Measurements from ENCODE around the gene PRM3. TPM values are rescaled to one million over a fixed set of nuclear protein-coding genes. Genes with fewer than 3 reads are reported as not detected.

PRM3 gene
- polyA plus RNA-seq, 3 donors from 2014 or later: not detected

- DNase-seq: no peak
- H3K4me1 Mint-ChIP-seq: peaks cover 19 to 20% of the 10 kb centered on the region in 2 donors
- H3K4me3 Mint-ChIP-seq: no peak overlapping the region
- H3K27me3 Mint-ChIP-seq (ENCODE audit: low read depth in 3 of 3): peaks cover 2 to 4% (median 4%) of the 10 kb centered on the region in 3 donors
- H3K27ac Mint-ChIP-seq: peak overlapping the region in 1 of 6 donors; percentile 65
- H3K9me3 Mint-ChIP-seq: no peaks in the 10 kb centered on the region
- H3K36me3 Mint-ChIP-seq: peaks cover 0 to 4% (median 0%) of the 10 kb centered on the region in 3 donors
These were observed 28.1 kb downstream of the PRM3 start for GRCh38 chr16:11245222-11245737.

GRCh38 chr16:11242658-11243057, 30.8 kb downstream of the PRM3 start:
- H3K9me3 Mint-ChIP-seq: no peaks in the 10 kb centered on the region
- peaks cover 33% of the 10 kb centered on the region in 2 donors for H3K4me1 Mint-ChIP-seq
- no peak for DNase-seq
- H3K4me3 Mint-ChIP-seq: no peak overlapping the region
- H3K27ac Mint-ChIP-seq: no peak overlapping the region
- peaks cover 0 to 7% (median 2%) of the 10 kb centered on the region in 3 donors for H3K27me3 Mint-ChIP-seq (ENCODE audit: low read depth in 3 of 3)
- H3K36me3 Mint-ChIP-seq: no peaks in the 10 kb centered on the region

- no peaks in the 10 kb centered on the region for H3K9me3 Mint-ChIP-seq
- peaks cover 41 to 44% of the 10 kb centered on the region in 2 donors for H3K4me1 Mint-ChIP-seq
- peaks cover 0 to 7% (median 2%) of the 10 kb centered on the region in 3 donors for H3K27me3 Mint-ChIP-seq (ENCODE audit: low read depth in 3 of 3)
- no peak overlapping the region for H3K4me3 Mint-ChIP-seq
- no peak for DNase-seq
- no peak overlapping the region for H3K27ac Mint-ChIP-seq
- H3K36me3 Mint-ChIP-seq: no peaks in the 10 kb centered on the region
These were observed 31.8 kb downstream of the PRM3 start for GRCh38 chr16:11241480-11242204.

- H3K36me3 Mint-ChIP-seq: no peaks in the 10 kb centered on the region
- peaks cover 38 to 43% of the 10 kb centered on the region in 2 donors for H3K4me1 Mint-ChIP-seq
- DNase-seq: no peak
- H3K4me3 Mint-ChIP-seq: peak overlapping the region in 1 of 5 donors; percentile 26
- H3K27me3 Mint-ChIP-seq (ENCODE audit: low read depth in 3 of 3): peaks cover 0 to 8% (median 2%) of the 10 kb centered on the region in 3 donors
- peak overlapping the region in 2 of 6 donors; percentile 15 to 25 for H3K27ac Mint-ChIP-seq
- H3K9me3 Mint-ChIP-seq: no peaks in the 10 kb centered on the region
These were observed 32.6 kb downstream of the PRM3 start for GRCh38 chr16:11240636-11241473.

- peaks cover 39 to 43% of the 10 kb centered on the region in 2 donors for H3K4me1 Mint-ChIP-seq
These were observed 33.5 kb downstream of the PRM3 start for GRCh38 chr16:11239644-11240632.

GRCh38 chr16:11238272-11239202, 34.9 kb downstream of the PRM3 start:
- H3K4me1 Mint-ChIP-seq: peaks cover 51 to 57% of the 10 kb centered on the region in 2 donors
- H3K4me3 Mint-ChIP-seq: peak overlapping the region; percentile 30 to 67 (median 46)
- no peaks in the 10 kb centered on the region for H3K36me3 Mint-ChIP-seq
- H3K27ac Mint-ChIP-seq: peak overlapping the region in 4 of 6 donors; percentile 23 to 66 (median 44)
- H3K9me3 Mint-ChIP-seq: no peaks in the 10 kb centered on the region
- H3K27me3 Mint-ChIP-seq (ENCODE audit: low read depth in 3 of 3): peaks cover 0 to 6% (median 2%) of the 10 kb centered on the region in 3 donors
- DNase-seq: no peak

More at GRCh38 chr16:11239644-11240632, 33.5 kb downstream of the PRM3 start:
- Mint-ChIP-seq H3K27ac (peak overlapping the region in 3 of 6 donors; percentile 15 to 40 (median 25)), H3K4me3 (peak overlapping the region in 1 of 5 donors; percentile 26), H3K36me3 (no peaks in the 10 kb centered on the region), H3K27me3 (ENCODE audit: low read depth in 3 of 3) (peaks cover 0 to 7% (median 2%) of the 10 kb centered on the region in 3 donors), H3K9me3 (no peaks in the 10 kb centered on the region)
- DNase-seq: no peak

GRCh38 chr16:11236461-11237254, 36.8 kb downstream of the PRM3 start:
- no peaks in the 10 kb centered on the region for H3K9me3 Mint-ChIP-seq
- peaks cover 1 to 9% (median 2%) of the 10 kb centered on the region in 3 donors for H3K27me3 Mint-ChIP-seq (ENCODE audit: low read depth in 3 of 3)
- H3K4me3 Mint-ChIP-seq: peak overlapping the region in 2 of 5 donors; percentile 19 to 40
- H3K27ac Mint-ChIP-seq: peak overlapping the region in 3 of 6 donors; percentile 31 to 54 (median 52)
- DNase-seq: no peak
- peaks cover 68 to 75% of the 10 kb centered on the region in 2 donors for H3K4me1 Mint-ChIP-seq
- no peaks in the 10 kb centered on the region for H3K36me3 Mint-ChIP-seq

- H3K4me3 Mint-ChIP-seq: peak overlapping the region in 4 of 5 donors; percentile 29 to 67 (median 50)
- peaks cover 74 to 80% of the 10 kb centered on the region in 2 donors for H3K4me1 Mint-ChIP-seq
- no peaks in the 10 kb centered on the region for H3K9me3 Mint-ChIP-seq
- H3K36me3 Mint-ChIP-seq: no peaks in the 10 kb centered on the region
- peak overlapping the region; percentile 31 to 90 (median 84) for H3K27ac Mint-ChIP-seq
- DNase-seq: no peak
- H3K27me3 Mint-ChIP-seq (ENCODE audit: low read depth in 3 of 3): peaks cover 0 to 9% (median 2%) of the 10 kb centered on the region in 3 donors
These were observed 37.8 kb downstream of the PRM3 start for GRCh38 chr16:11235703-11235991.

- no peaks in the 10 kb centered on the region for H3K9me3 Mint-ChIP-seq
These were observed 38.3 kb downstream of the PRM3 start for GRCh38 chr16:11234884-11235702.

GRCh38 chr16:11233727-11234376, 39.6 kb downstream of the PRM3 start:
- Mint-ChIP-seq H3K27me3 (ENCODE audit: low read depth in 3 of 3) (peaks cover 0 to 9% (median 3%) of the 10 kb centered on the region in 3 donors), H3K9me3 (no peaks in the 10 kb centered on the region), H3K36me3 (no peaks in the 10 kb centered on the region), H3K27ac (peak overlapping the region; percentile 31 to 96 (median 96)), H3K4me3 (peak overlapping the region; percentile 62 to 76 (median 70)), H3K4me1 (peaks cover 70 to 82% of the 10 kb centered on the region in 2 donors)
- DNase-seq: peak; percentile 26 to 36 (median 27)

More at GRCh38 chr16:11234884-11235702, 38.3 kb downstream of the PRM3 start:
- peak; percentile 29 to 46 (median 35) for DNase-seq
- H3K27me3 Mint-ChIP-seq (ENCODE audit: low read depth in 3 of 3): peaks cover 0 to 9% (median 2%) of the 10 kb centered on the region in 3 donors
- H3K36me3 Mint-ChIP-seq: no peaks in the 10 kb centered on the region
- peak overlapping the region; percentile 28 to 80 (median 64) for H3K4me3 Mint-ChIP-seq
- peak overlapping the region; percentile 31 to 90 (median 84) for H3K27ac Mint-ChIP-seq
- peaks cover 71 to 75% of the 10 kb centered on the region in 2 donors for H3K4me1 Mint-ChIP-seq
